ENCODE data around the gene SCGB2A2. TPM values are rescaled to one million over a fixed set of nuclear protein-coding genes. Genes with fewer than 3 reads are reported as not detected.
A peak's percentile ranks its signal among the peaks of the same experiment; 100 is the strongest.

The SCGB2A2 gene
- not detected for total RNA-seq
- long read RNA-seq: 0 reads

GRCh38 chr11:62269654-62270278, at the start of gene SCGB2A2:
Gene SCGB2A2, plus strand, starts transcription at chr11:62270158. Its CDS starts 59 bp downstream, at chr11:62270217.
- H3K27ac ChIP-seq (replicated peaks): no peak within 1 kb of the TSS
- no peak within 1 kb of the TSS for H3K4me3 ChIP-seq
- no peak for DNase-seq
- no peaks in the 10 kb centered on the region for H3K4me1 ChIP-seq
- H3K36me3 ChIP-seq: no peaks in the 10 kb centered on the region
- intact Hi-C loops (cut with micrococcal nuclease): no loop called here
- peak; percentile 40 for TF ChIP-seq CTCF (IDR thresholded peaks at IDR 0.05; ENCODE audit: borderline replicate concordance)
- H3K27me3 ChIP-seq (ENCODE audit: low read depth): peaks cover 48% of the 10 kb centered on the region
- H3K9me3 ChIP-seq (replicated peaks): no peaks in the 10 kb centered on the region

DNA sequence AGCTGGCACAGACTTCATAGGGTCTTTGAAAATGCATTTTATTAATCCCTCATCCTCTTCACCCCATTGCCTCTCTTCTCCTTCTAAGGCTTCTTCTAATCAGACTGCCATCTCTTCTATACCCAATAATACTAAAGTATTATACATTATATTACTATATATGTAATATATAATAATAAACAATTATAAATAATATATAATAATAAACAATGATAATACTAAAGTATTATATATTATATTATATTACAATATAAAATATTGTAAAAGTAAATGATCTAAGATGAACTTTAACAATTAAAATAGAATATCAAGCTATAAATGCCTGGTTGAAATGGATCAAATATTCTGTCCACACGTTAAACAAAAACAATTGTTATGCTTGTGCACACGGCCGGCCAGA, 48.5 kb upstream of the SCGB2A2 start:
- DNase-seq: no peak
- intact Hi-C loops (cut with micrococcal nuclease): no loop called here

GRCh38 chr11:62223095-62223494, 46.9 kb upstream of the SCGB2A2 start:
- TF ChIP-seq CTCF (IDR thresholded peaks at IDR 0.05; ENCODE audit: borderline replicate concordance): no peak

More for the DNA sequence above, 48.5 kb upstream of the SCGB2A2 start:
- TF ChIP-seq CTCF (IDR thresholded peaks at IDR 0.05; ENCODE audit: borderline replicate concordance): no peak
- no peak overlapping the region for H3K4me3 ChIP-seq
- peaks cover 42% of the 10 kb centered on the region for H3K9me3 ChIP-seq (replicated peaks)
- H3K27me3 ChIP-seq (ENCODE audit: low read depth): peaks cover 3% of the 10 kb centered on the region
- no peaks in the 10 kb centered on the region for H3K4me1 ChIP-seq
- H3K27ac ChIP-seq (replicated peaks): no peak overlapping the region
- no peaks in the 10 kb centered on the region for H3K36me3 ChIP-seq

DNA sequence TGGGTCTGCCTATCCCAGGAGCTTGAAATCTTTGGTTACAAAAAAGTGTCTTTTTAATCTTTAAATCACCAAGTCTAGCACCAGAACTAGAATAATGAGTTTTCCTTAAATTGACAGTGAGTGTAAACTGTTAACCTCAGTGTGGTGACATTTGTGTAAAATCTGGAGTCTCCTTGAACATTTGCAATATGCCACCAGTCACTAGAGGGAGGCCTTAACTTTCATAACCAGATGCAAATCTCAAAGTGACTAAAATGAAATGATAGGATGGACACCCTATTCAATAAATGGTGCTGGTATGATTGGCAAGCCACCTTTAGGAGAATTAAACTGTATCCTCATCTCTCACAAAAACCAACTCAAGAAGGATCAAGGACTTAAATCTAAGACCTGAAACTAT, 36.2 kb upstream of the SCGB2A2 start:
- TF ChIP-seq CTCF (IDR thresholded peaks at IDR 0.05; ENCODE audit: borderline replicate concordance): no peak
- Histone ChIP-seq H3K4me3 (no peak overlapping the region), H3K27me3 (ENCODE audit: low read depth) (peaks cover 62% of the 10 kb centered on the region), H3K4me1 (no peaks in the 10 kb centered on the region), H3K27ac (replicated peaks) (no peak overlapping the region), H3K9me3 (replicated peaks) (no peaks in the 10 kb centered on the region), H3K36me3 (no peaks in the 10 kb centered on the region)
- no peak for DNase-seq
- intact Hi-C loops (cut with micrococcal nuclease): no loop called here

More at GRCh38 chr11:62223095-62223494, 46.9 kb upstream of the SCGB2A2 start:
- Histone ChIP-seq H3K27me3 (ENCODE audit: low read depth) (peaks cover 6% of the 10 kb centered on the region), H3K36me3 (no peaks in the 10 kb centered on the region), H3K4me1 (no peaks in the 10 kb centered on the region), H3K4me3 (no peak overlapping the region), H3K27ac (replicated peaks) (no peak overlapping the region), H3K9me3 (replicated peaks) (peaks cover 42% of the 10 kb centered on the region)
- DNase-seq: no peak
- intact Hi-C loops (cut with micrococcal nuclease): no loop called here

GRCh38 chr11:62236187-62236586, 33.8 kb upstream of the SCGB2A2 start:
- H3K36me3 ChIP-seq: no peaks in the 10 kb centered on the region
- no peak overlapping the region for H3K4me3 ChIP-seq
- intact Hi-C loops (cut with micrococcal nuclease): no loop called here
- H3K4me1 ChIP-seq: no peaks in the 10 kb centered on the region
- peaks cover 71% of the 10 kb centered on the region for H3K27me3 ChIP-seq (ENCODE audit: low read depth)
- no peaks in the 10 kb centered on the region for H3K9me3 ChIP-seq (replicated peaks)
- no peak overlapping the region for H3K27ac ChIP-seq (replicated peaks)
- TF ChIP-seq CTCF (IDR thresholded peaks at IDR 0.05; ENCODE audit: borderline replicate concordance): no peak
- DNase-seq: no peak

All from left ventricle myocardium inferior (tissue), 1 donor.